A549 treated with CORT108297 at 1 μM for 4 hours (cell line): Measurements from ENCODE around the gene NUP214. TPM values are rescaled to one million over a fixed set of nuclear protein-coding genes. Genes with fewer than 3 reads are reported as not detected.

Experiments
- total RNA-seq: library from RNA; stranded (reverse); fragments of 200-300 nt; extraction: Qiagen RNA extraction; gene quantifications from 5 replicates; pipeline ENCODE4 v1.2.3, GENCODE V29; 2022

NUP214 gene
- total RNA-seq = 23.3 to 28.0 TPM (median 25.2 TPM) in 5 replicates

DNA sequence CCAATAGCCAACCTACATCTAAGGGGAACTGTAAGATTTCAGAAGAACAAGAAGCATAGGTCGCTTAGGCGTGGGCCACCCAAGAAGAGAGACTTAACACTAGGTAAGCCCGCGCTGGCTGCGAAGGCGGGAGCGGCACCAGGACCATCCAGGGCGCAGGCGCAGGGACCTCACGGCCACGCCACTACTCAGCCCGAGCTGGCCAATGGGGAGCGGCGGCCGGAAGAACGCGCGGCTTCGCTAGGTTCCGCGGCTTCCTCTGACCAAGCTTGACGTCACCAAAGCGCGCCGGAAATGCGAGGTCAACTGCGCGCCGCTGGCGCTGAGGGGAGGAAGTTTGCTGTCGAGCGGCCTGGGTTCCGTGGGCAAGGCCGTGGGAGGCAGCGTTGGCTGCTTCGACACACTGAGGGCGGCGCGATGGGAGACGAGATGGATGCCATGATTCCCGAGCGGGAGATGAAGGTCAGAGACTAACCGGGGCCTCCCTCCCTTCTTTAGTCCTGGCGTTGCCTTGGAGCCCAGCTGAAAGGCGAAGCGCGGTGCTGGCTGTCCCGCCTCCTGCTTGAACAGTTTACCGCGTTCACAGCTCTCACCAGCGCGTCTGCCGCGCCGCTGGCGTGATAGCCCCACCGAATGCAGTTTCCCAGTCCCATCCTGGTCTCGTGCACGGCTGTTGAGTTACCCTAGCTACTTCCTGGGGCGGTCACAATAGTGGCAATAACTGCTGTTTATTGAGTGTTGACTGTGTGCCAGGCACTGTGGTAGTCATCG lies at the start of gene NUP214:
TSS of gene NUP214 (plus strand) at position 299 of the 771 bp plus-strand sequence. CDS start at position 418, 119 bp downstream.

DNA sequence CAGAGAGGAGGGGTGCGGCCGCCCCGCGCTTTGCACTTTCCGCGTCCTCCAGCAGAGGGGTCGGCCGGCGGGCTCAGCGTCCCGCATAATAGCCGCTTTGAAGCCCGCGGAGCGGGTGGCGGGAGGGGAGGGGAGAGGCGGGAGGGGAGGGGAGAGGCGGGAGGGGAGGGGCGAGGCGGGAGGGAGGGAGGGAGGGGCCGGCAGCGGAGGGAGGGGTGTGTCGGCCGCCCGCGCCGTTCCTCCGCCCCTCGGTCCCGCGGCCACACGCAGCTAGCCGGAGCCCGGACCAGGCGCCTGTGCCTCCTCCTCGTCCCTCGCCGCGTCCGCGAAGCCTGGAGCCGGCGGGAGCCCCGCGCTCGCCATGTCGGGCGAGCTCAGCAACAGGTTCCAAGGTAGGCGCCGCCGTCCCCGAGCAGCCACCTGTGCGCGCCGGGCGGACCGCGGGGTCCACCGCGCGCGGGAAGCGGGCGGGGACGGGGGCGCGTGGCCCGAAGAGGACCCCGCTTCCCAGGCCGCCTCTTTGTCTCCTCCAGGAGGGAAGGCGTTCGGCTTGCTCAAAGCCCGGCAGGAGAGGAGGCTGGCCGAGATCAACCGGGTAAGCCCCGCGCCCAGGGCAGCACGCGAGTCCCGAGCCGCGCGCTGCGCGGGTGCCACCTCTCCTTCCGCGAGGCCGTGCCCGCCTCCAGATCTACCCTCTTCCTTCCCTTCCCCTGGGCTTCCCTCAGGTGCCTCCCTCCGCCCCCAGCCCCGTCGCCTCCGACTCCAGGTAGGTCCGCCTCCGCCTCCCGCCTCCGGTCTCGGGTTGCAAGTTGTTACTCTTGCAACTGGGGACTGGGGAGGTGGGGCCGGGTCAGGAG lies 28.9 kb upstream of the NUP214 start, which contains the start of gene AIF1L:
TSS of gene AIF1L (plus strand) at position 263 of the 857 bp plus-strand sequence. CDS start at position 362, 99 bp downstream.

DNA sequence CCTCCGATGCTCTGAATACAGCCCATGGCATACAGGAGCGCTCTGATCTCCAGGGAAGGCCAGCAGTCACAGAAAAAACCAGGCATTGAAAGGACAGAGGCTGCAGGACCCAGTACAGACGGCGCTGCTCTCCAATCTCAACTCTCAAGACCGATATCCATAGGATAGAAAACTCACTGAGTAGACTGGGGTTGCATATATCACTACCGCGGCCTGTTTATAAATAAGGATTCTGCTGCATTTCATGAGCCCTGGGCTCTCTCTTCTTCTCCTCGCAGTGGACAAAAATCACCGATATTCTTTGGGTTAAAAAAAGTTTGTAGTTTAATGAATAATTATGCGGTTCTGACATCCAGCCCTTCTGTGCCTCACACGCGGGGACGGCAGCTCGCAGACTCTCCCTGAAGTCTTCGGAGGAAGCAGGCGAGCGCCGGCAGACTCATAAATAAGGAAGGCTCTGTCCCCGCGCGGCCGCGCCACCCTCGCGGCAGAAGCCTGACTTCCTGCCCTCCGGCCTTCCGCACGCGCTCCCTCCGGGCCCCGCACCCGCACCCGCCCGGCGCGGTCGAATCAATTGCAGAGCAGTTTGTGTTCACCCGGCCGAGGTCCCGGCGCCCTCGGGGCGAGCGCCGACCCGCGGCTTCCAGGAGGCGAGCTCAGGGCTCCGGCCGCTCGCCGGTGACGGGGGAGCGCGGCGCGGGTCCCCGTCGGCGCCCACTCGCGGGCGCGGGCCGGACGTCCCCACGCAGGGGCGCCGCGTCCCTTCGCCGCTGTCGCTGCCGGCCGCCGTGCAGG lies 150.9 kb downstream of the NUP214 start, which contains the start of gene FAM78A:
TSS of gene FAM78A (minus strand) at position 417 of the 795 bp plus-strand sequence. CDS start at position 86, 331 bp downstream.

Other genes starting within 250 kb of the NUP214 start
- gene QRFP, start 228.8 kb upstream of the NUP214 start, total RNA-seq = not detected in 5 replicates
- gene FIBCD1, start 186.3 kb upstream of the NUP214 start, total RNA-seq = 6.5 to 15.1 TPM (median 12.4 TPM) in 5 replicates
- gene LAMC3, start 116.4 kb upstream of the NUP214 start, total RNA-seq = 1.4 to 2.7 TPM (median 2.1 TPM) in 5 replicates
- gene AIF1L, start 29.1 kb upstream of the NUP214 start, total RNA-seq = 1.4 to 1.6 TPM (median 1.5 TPM) in 5 replicates
- gene FAM78A, start 150.9 kb downstream of the NUP214 start, total RNA-seq = 0.32 to 0.69 TPM (median 0.42 TPM) in 5 replicates
- gene PLPP7, start 164.1 kb downstream of the NUP214 start, total RNA-seq = 0.07 to 0.08 TPM in 2 of 5 replicates, not detected in the others